ENCODE data around the gene PRKAA1. TPM values are rescaled to one million over a fixed set of nuclear protein-coding genes. Genes with fewer than 3 reads are reported as not detected.
"Not testable (repeated sequence)": the region's sequence is repeated elsewhere in the genome, so short reads cannot be mapped to it uniquely, and the experiment has no call there.

The PRKAA1 gene
- total and polyA plus RNA-seq, 9 donors, result 22.9 to 77.1 (median 58.1) TPM

DNA sequence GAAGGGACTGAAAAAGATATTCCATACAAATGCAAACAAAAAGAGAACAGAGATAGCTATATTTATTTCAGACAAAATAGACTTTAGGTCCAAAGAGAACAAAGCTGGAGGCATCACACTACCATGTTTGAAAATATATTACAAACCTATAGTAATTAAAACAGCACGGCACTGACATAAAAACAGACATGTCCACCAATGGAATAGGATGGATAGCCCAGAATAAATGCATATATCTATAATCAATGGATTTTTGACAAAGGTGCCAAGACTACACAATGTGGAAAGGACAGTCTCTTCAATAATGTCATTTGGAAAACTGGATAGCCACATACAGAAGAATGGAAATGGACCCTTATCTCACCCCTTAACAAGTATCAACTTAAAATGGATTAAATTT is 10.2 kb downstream of the PRKAA1 start:
- H3K27ac ChIP-seq, result no peak overlapping the region
- no peak for TF ChIP-seq POLR2A (IDR thresholded peaks at IDR 0.05)
- TF ChIP-seq EP300 (IDR thresholded peaks at IDR 0.05), result no peak
- TF ChIP-seq, protein P1, sequence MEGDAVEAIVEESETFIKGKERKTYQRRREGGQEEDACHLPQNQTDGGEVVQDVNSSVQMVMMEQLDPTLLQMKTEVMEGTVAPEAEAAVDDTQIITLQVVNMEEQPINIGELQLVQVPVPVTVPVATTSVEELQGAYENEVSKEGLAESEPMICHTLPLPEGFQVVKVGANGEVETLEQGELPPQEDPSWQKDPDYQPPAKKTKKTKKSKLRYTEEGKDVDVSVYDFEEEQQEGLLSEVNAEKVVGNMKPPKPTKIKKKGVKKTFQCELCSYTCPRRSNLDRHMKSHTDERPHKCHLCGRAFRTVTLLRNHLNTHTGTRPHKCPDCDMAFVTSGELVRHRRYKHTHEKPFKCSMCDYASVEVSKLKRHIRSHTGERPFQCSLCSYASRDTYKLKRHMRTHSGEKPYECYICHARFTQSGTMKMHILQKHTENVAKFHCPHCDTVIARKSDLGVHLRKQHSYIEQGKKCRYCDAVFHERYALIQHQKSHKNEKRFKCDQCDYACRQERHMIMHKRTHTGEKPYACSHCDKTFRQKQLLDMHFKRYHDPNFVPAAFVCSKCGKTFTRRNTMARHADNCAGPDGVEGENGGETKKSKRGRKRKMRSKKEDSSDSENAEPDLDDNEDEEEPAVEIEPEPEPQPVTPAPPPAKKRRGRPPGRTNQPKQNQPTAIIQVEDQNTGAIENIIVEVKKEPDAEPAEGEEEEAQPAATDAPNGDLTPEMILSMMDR (IDR thresholded peaks at IDR 0.05), result no peak
- H3K36me3 ChIP-seq, result no peaks in the 10 kb centered on the region
- DNase-seq, result no peak
- no peaks in the 10 kb centered on the region for H3K9me3 ChIP-seq
- H3K27me3 ChIP-seq, result no peaks in the 10 kb centered on the region
- no peak overlapping the region for H3K4me3 ChIP-seq
- 90 to 100% (median 99%) methylated on average over 1 of the region's 1 CpG for WGBS, 3 donors
- peaks cover 3% of the 10 kb centered on the region for H3K4me1 ChIP-seq (ENCODE audit: insufficient read depth)
- intact Hi-C loops (cut with DNase I), result no loop called here

DNA sequence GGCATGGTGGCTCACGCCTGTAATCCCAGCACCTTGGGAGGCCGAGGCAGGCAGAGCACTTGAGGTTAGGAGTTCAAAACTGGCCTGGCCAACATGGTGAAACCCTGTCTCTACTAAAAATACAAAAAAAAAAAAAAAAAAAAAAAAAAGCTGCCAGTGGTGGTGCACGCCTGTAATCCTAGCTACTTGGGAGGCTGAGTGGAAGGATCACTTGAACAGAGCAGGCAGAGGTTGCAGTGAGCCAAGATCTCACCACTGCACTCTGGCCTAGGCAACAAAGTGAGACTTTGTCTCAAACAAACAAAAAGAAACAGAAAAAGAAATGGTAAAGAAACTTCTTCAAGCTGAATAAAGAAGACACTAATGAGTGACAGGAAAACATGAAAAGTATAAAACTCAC is 11.5 kb downstream of the PRKAA1 start:
- intact Hi-C loops (cut with DNase I); DNase-seq; H3K9me3 ChIP-seq; H3K4me3 ChIP-seq; H3K36me3 ChIP-seq; H3K27me3 ChIP-seq; H3K27ac ChIP-seq; H3K4me1 ChIP-seq (ENCODE audit: insufficient read depth): not testable (repeated sequence)
- 98 to 100% (median 99%) methylated on average over 3 of the region's 3 CpGs for WGBS, 3 donors

DNA sequence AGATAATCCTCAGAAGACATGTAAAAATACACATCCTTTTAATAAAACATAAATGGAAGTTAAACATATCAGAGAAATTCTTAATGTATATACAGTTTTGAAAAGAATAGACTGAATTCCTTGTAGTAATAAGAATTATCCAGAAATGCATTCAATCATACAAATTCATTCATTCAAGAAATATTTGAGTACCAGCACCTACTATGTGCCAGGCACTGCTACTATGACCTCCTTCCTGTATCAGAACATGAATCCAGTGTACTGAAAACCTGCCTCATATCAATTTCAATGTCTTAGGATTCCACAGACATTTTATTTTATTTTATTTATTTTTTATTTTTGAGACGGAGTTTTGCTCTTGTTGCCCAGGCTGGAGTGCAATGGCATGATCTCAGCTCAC is 13.3 kb downstream of the PRKAA1 start:
- WGBS, 3 donors, result 84 to 93% (median 89%) methylated on average over 1 of the region's 1 CpG
- intact Hi-C loops (cut with DNase I), result no loop called here
- peaks cover 3% of the 10 kb centered on the region for H3K4me1 ChIP-seq (ENCODE audit: insufficient read depth)
- no peak for DNase-seq
- TF ChIP-seq POLR2A (IDR thresholded peaks at IDR 0.05) (no peak), EP300 (IDR thresholded peaks at IDR 0.05) (no peak)
- TF ChIP-seq, protein P1 (IDR thresholded peaks at IDR 0.05), result no peak
- H3K27ac ChIP-seq, result no peak overlapping the region
- H3K36me3 ChIP-seq, result no peaks in the 10 kb centered on the region
- no peak overlapping the region for H3K4me3 ChIP-seq
- H3K9me3 ChIP-seq, result no peaks in the 10 kb centered on the region
- H3K27me3 ChIP-seq, result no peaks in the 10 kb centered on the region

- Histone ChIP-seq H3K27me3 (no peaks in the 10 kb centered on the region), H3K27ac (no peak overlapping the region), H3K4me3 (no peak overlapping the region), H3K36me3 (no peaks in the 10 kb centered on the region), H3K4me1 (ENCODE audit: insufficient read depth) (peaks cover 3% of the 10 kb centered on the region), H3K9me3 (no peaks in the 10 kb centered on the region)
- DNase-seq, result no peak
- WGBS, 3 donors, result 96 to 100% (median 96%) methylated on average over 1 of the region's 1 CpG
- intact Hi-C loops (cut with DNase I), result no loop called here
- TF ChIP-seq EP300 (IDR thresholded peaks at IDR 0.05), result no peak
- TF ChIP-seq, protein P1 (IDR thresholded peaks at IDR 0.05), result no peak
- no peak for TF ChIP-seq POLR2A (IDR thresholded peaks at IDR 0.05)
Observed at GRCh38 chr5:40784027-40784653, 14.0 kb downstream of the PRKAA1 start.

DNA sequence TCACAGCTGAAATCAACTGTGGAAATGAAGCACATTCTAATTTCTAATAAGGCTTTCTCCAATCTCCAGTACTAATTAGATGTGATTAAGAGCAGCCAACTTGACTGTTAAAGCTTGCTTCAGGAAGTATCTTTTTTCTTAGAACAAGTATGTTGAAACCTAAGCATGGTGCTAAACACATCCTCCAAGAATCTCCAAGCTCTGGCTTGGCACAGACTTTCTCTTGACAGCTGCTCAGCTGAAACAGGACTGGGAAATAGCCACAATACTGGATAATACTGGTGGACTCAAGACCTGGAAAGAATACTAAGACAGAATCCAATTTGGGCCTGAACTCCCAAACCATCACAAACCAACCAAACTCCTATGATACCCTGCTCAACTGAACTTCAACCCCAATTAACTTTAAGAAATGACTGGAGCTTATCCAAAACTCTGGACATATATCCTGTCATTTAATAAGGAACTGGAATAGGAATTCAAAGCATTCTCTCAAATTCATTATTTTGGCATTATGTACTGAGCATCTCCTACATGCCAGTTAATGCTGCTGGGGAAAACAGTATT is 16.2 kb downstream of the PRKAA1 start:
- Histone ChIP-seq H3K4me3 (no peak overlapping the region), H3K27ac (no peak overlapping the region), H3K9me3 (no peaks in the 10 kb centered on the region), H3K4me1 (ENCODE audit: insufficient read depth) (peaks cover 3% of the 10 kb centered on the region), H3K27me3 (no peaks in the 10 kb centered on the region), H3K36me3 (no peaks in the 10 kb centered on the region)
- TF ChIP-seq, protein P1 (IDR thresholded peaks at IDR 0.05), result no peak
- TF ChIP-seq POLR2A (IDR thresholded peaks at IDR 0.05) (no peak), EP300 (IDR thresholded peaks at IDR 0.05) (no peak)
- no peak for DNase-seq
- intact Hi-C loops (cut with DNase I), result no loop called here
